KBM-7 (cell line): ENCODE measurements around the gene TFR2.

ENCODE experiments used
- DNase-seq: peaks from one replicate; pipeline ENCODE4 v3.0.0-alpha.2; 2015
- in situ Hi-C: fragments of 300-500 bp; cut with MboI; formaldehyde crosslinking; loops from 2 replicates; pipeline ENCODE4 v1.14.3; 2020; ENCODE audit warnings: low sequenced_read_pairs, low pct_unique_long_range_greater_than_20kb, mixed read lengths

Gene TFR2

GRCh38 chr7:100598425-100598824 is 42.9 kb downstream of the TFR2 start:
- DNase-seq, result peak; percentile 17
- in situ Hi-C loops, result no loop called here

- in situ Hi-C loops, result no loop called here
- DNase-seq, result no peak
These were observed 46.2 kb downstream of the TFR2 start for GRCh38 chr7:100595188-100595587.

- no peak for DNase-seq
- in situ Hi-C loops, result no loop called here
These were observed 49.8 kb downstream of the TFR2 start for GRCh38 chr7:100591596-100591995.

GRCh38 chr7:100590077-100590737 is 51.1 kb downstream of the TFR2 start:
- in situ Hi-C loops, result no loop called here
- DNase-seq, result no peak

GRCh38 chr7:100589341-100589947 is 51.9 kb downstream of the TFR2 start:
- in situ Hi-C loops, result no loop called here
- DNase-seq, result no peak

- in situ Hi-C loops, result no loop called here
- peak; percentile 58 for DNase-seq
These were observed 52.9 kb downstream of the TFR2 start for GRCh38 chr7:100588438-100588837.

- in situ Hi-C loops, result no loop called here
- DNase-seq, result peak; percentile 100
These were observed 54.9 kb downstream of the TFR2 start, which contains the start of gene FBXO24 for GRCh38 chr7:100586266-100587025. Gene FBXO24 (plus strand): TSS chr7:100586328. CDS start chr7:100586626, 298 bp downstream.

- no peak for DNase-seq
- in situ Hi-C loops, result no loop called here
These were observed 55.7 kb downstream of the TFR2 start, which contains the start of gene LRCH4 for GRCh38 chr7:100585511-100586265. Gene LRCH4 (minus strand): TSS chr7:100586129. CDS start chr7:100586100, 29 bp downstream.

GRCh38 chr7:100584683-100585510 is 56.5 kb downstream of the TFR2 start:
- no peak for DNase-seq
- in situ Hi-C loops, result no loop called here

- DNase-seq, result peak; percentile 56
- in situ Hi-C loops, result no loop called here
These were observed 57.2 kb downstream of the TFR2 start for GRCh38 chr7:100584054-100584682.

GRCh38 chr7:100583132-100584053 is 58.0 kb downstream of the TFR2 start:
- in situ Hi-C loops, result no loop called here
- peak; percentile 97 for DNase-seq

GRCh38 chr7:100582650-100583049 is 58.7 kb downstream of the TFR2 start:
- no peak for DNase-seq
- in situ Hi-C loops, result no loop called here

GRCh38 chr7:100582041-100582579 is 59.2 kb downstream of the TFR2 start:
- no peak for DNase-seq
- in situ Hi-C loops, result no loop called here

GRCh38 chr7:100580466-100581283 is 60.7 kb downstream of the TFR2 start:
- no peak for DNase-seq
- in situ Hi-C loops, result no loop called here

GRCh38 chr7:100578246-100579183 is 62.8 kb downstream of the TFR2 start:
- DNase-seq, result no peak
- in situ Hi-C loops, result no loop called here
